Activated CD4-positive, alpha-beta T cell treated with anti-CD3 and anti-CD28 coated beads, Interleukin-10, Interleukin-2, amounts not matched to agents 100 ng/mL and 50 ng/mL, durations not matched to agents 16 hours and 8 hours (primary cell): ENCODE data around the gene HDAC9.

Experiments
- DNase-seq: peaks from one replicate; pipeline ENCODE4 v3.0.0-alpha.2; 2020

Gene HDAC9

DNA sequence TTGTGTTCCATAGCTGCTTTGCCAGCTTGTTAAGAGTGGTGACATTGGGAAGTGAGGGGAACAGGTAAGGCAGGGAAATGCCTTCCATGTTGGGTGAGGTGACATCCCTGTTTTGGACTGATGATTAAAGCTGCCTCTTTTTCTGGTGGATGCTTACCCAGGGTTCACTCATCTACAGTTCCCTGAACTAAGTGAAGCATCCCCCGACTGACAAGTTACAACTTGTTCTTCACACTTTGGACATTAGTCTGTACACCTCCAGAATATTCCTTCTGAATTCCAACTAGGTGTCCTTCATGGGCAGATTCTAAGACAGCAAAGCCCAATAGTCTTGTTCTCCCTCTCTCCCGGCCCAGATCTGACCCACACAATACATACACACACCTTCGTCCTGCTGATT lies 63.4 kb downstream of the HDAC9 start:
- no peak for DNase-seq

DNA sequence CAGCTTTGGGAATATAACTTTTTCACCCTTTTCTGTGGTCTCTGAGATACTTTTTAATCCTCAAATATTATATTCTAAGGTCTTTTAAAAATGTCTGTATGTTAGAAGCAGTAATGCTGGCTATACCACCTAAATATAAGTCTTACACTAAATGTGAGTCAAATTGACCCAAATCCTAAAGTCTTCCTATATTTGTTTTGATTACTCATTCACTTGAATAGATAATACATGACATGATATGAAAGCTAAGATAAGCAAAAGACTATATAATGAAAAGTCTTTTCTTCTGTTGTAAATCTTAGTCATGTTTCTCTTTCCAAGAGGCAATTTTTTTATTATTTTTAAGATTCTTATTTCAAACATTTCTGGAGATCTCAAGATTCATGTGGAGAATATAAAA lies 64.2 kb downstream of the HDAC9 start:
- DNase-seq, result no peak

- DNase-seq, result no peak
Observed at GRCh38 chr7:18564779-18565178, 69.2 kb downstream of the HDAC9 start.

GRCh38 chr7:18565337-18565736 lies 69.8 kb downstream of the HDAC9 start:
- no peak for DNase-seq

- DNase-seq, result no peak
Observed at GRCh38 chr7:18566205-18566604, 70.7 kb downstream of the HDAC9 start.

DNA sequence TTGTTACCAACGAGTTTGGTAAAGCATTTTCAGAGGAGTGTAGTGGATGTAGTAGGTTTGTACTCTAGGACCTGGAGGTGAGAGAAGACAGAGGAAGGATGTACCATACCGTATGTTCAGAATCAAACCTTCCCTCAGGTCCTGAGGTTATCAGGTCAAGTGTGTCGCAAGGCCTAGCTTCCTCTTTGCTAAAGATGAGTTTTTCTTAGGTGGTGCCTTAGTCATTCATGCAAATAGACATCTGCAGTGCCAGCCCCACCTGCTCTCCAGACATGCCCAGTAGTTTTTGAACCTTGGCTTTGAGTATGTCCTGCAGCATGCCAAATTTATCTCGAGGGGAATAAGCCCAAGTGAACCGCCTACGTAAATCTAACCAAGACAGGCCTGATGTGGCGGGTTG lies 71.3 kb downstream of the HDAC9 start:
- no peak for DNase-seq

DNA sequence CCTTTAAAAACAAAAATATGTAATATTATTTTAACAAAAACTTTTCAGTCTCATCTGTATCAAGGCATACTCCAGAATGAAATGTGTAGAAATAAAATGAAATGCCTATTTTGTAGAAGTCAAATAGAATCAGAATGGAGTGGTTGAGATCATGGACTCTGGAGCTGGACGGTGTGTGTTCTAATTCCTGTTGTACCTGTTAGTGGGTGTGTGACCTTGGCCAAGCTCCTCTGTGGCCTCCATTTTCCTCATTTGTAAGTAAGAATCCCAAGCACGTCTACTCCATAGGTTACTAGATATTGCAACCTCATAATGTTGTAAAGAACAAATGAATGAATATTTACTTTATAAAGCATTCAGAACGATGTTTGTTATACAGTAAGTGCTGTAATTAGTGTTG lies 74.9 kb downstream of the HDAC9 start:
- DNase-seq, result no peak

- no peak for DNase-seq
Observed at GRCh38 chr7:18570890-18571478, 75.4 kb downstream of the HDAC9 start.

DNA sequence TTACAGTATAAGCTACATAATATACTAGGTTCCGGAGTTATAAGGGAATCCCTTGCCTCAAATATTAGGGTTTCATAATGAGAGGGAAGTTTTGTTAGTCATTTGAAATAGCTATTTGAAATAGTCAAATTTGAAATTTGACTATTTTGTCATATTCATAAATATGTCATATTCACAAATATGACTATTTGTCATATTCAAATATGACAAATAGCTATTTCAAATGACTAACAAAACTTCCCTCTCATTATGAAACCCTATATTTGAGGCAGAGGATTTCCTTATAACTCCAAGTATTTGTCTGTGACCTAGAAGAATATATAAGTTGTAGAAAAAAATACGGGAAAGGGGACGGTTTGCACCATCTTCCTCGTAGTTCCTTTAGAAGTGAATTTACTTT lies 76.6 kb downstream of the HDAC9 start:
- no peak for DNase-seq

DNA sequence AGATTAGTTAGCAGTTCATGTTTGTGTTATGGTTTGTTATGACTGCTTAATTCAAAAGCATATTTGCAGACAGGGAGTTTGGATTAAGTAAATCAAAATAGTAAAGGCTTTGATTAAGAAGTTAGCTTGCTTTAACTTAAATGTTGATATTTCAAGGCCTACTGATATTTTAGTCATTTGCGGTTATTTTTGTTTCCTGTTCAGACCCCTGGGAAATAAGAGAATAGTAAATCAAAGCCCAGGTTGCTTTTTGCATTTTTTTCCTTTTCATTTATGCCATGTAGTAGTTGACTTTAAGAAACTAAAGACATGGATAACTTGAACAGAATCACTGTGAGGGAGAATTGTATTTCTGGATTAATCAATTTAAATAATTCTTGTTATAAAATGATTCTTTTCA lies 77.3 kb downstream of the HDAC9 start:
- no peak for DNase-seq

DNA sequence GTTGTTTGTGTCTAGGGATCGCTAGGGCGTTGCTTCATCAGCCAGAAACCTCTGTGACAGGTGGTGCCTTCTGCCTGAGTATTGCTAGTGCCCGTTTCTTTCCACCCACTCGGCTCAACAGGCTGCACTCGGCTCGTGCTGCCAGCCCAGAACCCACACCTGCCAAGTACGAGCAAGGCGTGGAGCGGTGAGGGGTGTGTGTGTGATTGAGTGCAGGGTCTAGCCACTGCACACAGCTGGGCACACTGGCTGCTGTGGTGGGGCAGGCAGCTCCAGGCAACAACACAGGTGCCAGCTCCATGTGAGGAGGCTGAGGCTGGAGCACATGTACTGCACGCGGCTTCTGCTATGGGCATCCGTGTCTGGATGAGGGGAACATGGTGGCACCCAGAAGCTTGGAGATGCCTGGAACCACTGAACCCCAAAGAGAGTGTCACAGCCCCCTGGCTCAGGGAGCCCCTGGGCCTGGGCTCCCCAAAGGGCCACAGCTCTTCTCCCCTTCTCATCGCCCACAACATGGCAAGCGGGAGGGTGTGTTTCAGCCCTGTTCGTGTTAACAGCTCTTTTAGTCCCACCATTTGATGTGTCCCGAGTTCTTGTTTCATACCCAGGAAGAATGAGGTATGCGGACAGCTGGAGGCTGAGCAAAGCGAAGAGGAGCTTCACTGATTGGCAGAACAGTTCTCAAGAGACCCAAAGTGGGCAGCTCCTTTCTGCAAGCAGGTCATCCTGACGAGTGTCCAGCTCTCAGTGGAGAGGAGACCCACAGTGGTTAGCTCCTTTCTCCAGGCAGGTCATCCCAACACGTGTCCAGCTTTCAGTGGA lies 78.1 kb downstream of the HDAC9 start:
- DNase-seq, result no peak

GRCh38 chr7:18574235-18574540 lies 78.6 kb downstream of the HDAC9 start:
- no peak for DNase-seq

- no peak for DNase-seq
Observed at GRCh38 chr7:18574676-18575075, 79.1 kb downstream of the HDAC9 start.

GRCh38 chr7:18575622-18576572 lies 80.3 kb downstream of the HDAC9 start:
- DNase-seq, result no peak

DNA sequence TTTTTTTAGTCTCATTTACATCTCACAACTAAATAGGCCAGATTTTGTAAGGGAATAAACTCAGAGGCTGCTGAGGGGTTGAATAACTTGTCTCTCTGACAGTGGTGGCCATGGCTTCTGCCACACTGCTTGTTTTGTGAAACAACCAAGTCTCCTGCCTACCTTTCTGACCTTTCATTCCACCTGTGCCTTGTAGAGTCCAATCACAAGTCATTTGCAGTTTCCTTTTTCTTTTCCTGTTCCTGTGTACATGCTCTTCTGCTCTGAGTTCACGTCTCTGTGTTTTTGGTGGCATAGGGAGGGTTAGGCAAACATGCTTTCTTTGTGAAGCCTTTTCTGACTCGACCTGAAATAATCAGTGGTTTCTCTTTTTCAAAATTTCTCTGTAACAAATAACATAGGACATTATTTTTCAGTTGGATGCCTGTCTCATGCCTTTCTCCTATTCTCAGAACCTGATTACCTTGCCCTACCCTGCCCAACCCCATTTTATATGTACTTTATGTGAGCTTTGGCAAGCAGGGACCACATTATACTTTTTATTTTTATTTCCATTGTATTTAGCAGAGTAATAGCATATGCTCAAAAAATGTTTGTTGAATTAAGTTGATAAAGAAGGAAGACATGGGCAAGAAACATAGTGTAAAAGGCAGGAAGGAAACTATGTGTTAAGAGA lies 81.7 kb downstream of the HDAC9 start:
- DNase-seq, result no peak

DNA sequence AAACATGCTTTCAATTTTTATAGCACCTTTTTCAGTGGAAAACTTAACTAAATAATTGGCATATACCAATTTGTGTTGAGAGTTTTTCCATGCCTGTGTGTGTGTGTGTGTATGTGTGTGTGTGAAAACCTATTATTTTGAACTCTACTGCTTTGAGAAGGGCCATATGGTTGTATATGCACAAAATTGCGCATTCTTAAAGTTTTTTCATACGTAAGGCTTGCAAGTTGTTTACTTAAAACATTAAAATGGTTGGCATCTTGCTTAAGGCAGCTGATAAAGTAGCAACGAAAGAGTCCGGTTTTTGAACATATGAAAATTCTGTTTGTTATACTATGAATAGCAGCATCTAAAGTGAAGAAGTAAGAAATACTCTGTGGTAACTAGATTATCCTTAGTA lies 84.1 kb downstream of the HDAC9 start:
- no peak for DNase-seq

- no peak for DNase-seq
Observed at GRCh38 chr7:18580950-18581349, 85.4 kb downstream of the HDAC9 start.

GRCh38 chr7:18583305-18583704 lies 87.8 kb downstream of the HDAC9 start:
- no peak for DNase-seq

DNA sequence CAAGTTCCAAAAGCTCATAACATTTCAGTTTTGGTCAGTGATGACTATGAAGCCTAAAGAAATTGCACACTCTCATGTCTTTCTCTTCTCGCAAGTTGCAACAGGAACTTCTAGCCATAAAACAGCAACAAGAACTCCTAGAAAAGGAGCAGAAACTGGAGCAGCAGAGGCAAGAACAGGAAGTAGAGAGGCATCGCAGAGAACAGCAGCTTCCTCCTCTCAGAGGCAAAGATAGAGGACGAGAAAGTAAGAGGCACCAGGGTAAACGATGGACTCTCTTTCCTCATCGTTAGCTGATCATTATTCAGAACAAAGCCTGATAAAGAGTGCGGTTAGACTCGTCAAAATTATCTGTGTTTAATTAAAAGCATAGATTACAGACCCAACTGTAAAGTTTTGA lies 94.7 kb downstream of the HDAC9 start:
- DNase-seq, result no peak

GRCh38 chr7:18590744-18591340 lies 95.3 kb downstream of the HDAC9 start:
- peak; percentile 29 for DNase-seq

GRCh38 chr7:18593602-18594279 lies 98.2 kb downstream of the HDAC9 start:
- DNase-seq, result no peak

- no peak for DNase-seq
Observed at GRCh38 chr7:18597754-18598153, 102.2 kb downstream of the HDAC9 start.
